ENCODE results near the gene FAM228A. TPM values are rescaled to one million over a fixed set of nuclear protein-coding genes. Genes with fewer than 3 reads are reported as not detected.
"Not testable (repeated sequence)": the region's sequence is repeated elsewhere in the genome, so short reads cannot be mapped to it uniquely, and the experiment has no call there.

FAM228A gene
- total RNA-seq, 1 donor from 2014 or later: 0.32 TPM

DNA sequence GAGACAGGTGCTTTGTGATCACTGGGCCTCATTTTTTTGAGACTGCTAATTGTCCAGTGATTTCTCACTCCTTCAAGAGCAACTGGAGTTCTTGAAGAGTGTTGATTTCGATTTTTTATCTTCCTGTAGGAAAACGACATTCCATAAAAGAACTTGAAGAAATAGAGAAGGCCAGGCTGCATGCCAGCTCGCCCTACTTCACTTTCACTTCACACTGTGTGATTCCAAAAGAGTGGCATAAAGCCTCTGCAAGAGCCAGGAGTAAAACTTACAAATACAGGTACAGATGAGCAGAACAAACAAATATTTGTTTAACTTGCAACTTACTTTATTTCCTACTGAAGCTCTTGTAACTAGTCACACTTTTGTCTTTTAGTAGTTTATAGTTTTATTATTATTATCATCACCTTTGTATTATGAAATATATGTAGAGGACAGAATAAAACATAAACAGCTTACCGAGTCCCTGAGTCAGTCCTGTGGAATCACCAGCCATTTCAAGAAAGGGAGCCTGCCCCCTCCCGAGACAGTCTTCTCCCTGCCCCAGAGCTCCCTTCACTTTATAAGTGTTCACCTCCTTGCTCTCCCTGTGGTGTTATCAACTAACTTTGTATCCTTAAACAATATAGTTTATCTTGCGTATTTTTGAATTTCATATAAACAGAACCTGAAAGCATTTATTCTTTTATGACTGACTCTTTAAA lies 8.7 kb downstream of the FAM228A start:
- H3K4me1 Mint-ChIP-seq (ENCODE audit: unreplicated experiment): no peaks in the 10 kb centered on the region
- peaks cover 10% of the 10 kb centered on the region for H3K9me3 Mint-ChIP-seq (ENCODE audit: unreplicated experiment)
- H3K27me3 Mint-ChIP-seq (ENCODE audit: unreplicated experiment): no peaks in the 10 kb centered on the region
- peaks cover 6% of the 10 kb centered on the region for H3K36me3 Mint-ChIP-seq (ENCODE audit: unreplicated experiment)
- TF ChIP-seq, protein P1, sequence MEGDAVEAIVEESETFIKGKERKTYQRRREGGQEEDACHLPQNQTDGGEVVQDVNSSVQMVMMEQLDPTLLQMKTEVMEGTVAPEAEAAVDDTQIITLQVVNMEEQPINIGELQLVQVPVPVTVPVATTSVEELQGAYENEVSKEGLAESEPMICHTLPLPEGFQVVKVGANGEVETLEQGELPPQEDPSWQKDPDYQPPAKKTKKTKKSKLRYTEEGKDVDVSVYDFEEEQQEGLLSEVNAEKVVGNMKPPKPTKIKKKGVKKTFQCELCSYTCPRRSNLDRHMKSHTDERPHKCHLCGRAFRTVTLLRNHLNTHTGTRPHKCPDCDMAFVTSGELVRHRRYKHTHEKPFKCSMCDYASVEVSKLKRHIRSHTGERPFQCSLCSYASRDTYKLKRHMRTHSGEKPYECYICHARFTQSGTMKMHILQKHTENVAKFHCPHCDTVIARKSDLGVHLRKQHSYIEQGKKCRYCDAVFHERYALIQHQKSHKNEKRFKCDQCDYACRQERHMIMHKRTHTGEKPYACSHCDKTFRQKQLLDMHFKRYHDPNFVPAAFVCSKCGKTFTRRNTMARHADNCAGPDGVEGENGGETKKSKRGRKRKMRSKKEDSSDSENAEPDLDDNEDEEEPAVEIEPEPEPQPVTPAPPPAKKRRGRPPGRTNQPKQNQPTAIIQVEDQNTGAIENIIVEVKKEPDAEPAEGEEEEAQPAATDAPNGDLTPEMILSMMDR (IDR thresholded peaks at IDR 0.05): no peak
- no peak overlapping the region for H3K4me3 Mint-ChIP-seq (ENCODE audit: unreplicated experiment)
- no peak overlapping the region for H3K27ac Mint-ChIP-seq (ENCODE audit: unreplicated experiment)
- DNase-seq (ENCODE audit: extremely low spot score, unreplicated experiment): no peak

DNA sequence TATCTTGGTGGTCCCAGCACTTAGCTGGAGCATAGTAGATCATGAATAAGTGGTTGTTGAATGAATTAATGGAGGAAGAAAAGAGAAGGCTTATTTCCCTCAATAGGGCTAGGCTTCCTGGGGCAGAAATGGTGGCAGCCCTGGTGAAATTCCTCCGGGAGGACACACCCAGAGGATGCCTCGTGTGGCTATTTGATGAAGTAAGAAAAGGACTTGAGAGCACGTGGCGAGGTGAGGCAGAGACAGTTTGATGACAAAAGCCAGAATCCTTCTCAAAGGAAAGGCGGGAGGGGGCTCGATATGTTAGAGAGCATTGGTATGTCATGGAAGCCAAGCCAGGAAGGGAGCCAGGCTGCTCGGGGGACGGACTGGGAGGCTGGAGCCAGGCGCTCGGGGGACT lies 14.7 kb downstream of the FAM228A start:
- Mint-ChIP-seq H3K4me3 (ENCODE audit: unreplicated experiment) (no peak overlapping the region), H3K36me3 (ENCODE audit: unreplicated experiment) (peaks cover 7% of the 10 kb centered on the region), H3K27me3 (ENCODE audit: unreplicated experiment) (peaks cover 4% of the 10 kb centered on the region), H3K4me1 (ENCODE audit: unreplicated experiment) (no peaks in the 10 kb centered on the region), H3K9me3 (ENCODE audit: unreplicated experiment) (peaks cover 10% of the 10 kb centered on the region), H3K27ac (ENCODE audit: unreplicated experiment) (no peak overlapping the region)
- no peak for DNase-seq (ENCODE audit: extremely low spot score, unreplicated experiment)
- TF ChIP-seq, protein P1 (IDR thresholded peaks at IDR 0.05): no peak

DNA sequence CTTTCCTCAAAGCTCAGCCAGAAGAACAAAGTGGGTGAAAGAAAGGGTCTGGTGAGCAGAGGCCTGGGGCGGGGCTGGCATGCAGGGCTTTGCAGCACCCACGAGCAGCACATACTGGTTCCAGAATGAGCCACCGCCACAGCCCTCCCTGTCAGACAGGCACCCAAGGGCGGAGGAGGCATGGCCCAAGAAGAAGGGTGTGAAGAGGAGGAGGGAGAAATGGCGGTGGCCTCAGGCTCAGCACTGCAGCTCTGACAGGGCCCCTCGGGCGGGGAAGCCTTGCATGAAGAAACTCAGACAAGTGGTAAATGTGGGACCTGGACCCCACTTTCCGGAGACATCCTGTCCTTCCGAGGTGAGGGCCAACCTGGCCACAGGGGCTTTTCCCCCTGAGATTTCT lies 15.7 kb downstream of the FAM228A start:
- no peak overlapping the region for H3K27ac Mint-ChIP-seq (ENCODE audit: unreplicated experiment)
- peaks cover 4% of the 10 kb centered on the region for H3K27me3 Mint-ChIP-seq (ENCODE audit: unreplicated experiment)
- no peak overlapping the region for H3K4me3 Mint-ChIP-seq (ENCODE audit: unreplicated experiment)
- peaks cover 7% of the 10 kb centered on the region for H3K36me3 Mint-ChIP-seq (ENCODE audit: unreplicated experiment)
- TF ChIP-seq, protein P1 (IDR thresholded peaks at IDR 0.05): no peak
- peaks cover 10% of the 10 kb centered on the region for H3K9me3 Mint-ChIP-seq (ENCODE audit: unreplicated experiment)
- no peak for DNase-seq (ENCODE audit: extremely low spot score, unreplicated experiment)
- no peaks in the 10 kb centered on the region for H3K4me1 Mint-ChIP-seq (ENCODE audit: unreplicated experiment)

GRCh38 chr2:24191156-24191555 lies 16.3 kb downstream of the FAM228A start:
- no peaks in the 10 kb centered on the region for H3K4me1 Mint-ChIP-seq (ENCODE audit: unreplicated experiment)
- H3K36me3 Mint-ChIP-seq (ENCODE audit: unreplicated experiment): peaks cover 7% of the 10 kb centered on the region
- TF ChIP-seq, protein P1 (IDR thresholded peaks at IDR 0.05): no peak
- DNase-seq (ENCODE audit: extremely low spot score, unreplicated experiment): no peak
- no peak overlapping the region for H3K4me3 Mint-ChIP-seq (ENCODE audit: unreplicated experiment)
- no peak overlapping the region for H3K27ac Mint-ChIP-seq (ENCODE audit: unreplicated experiment)
- H3K27me3 Mint-ChIP-seq (ENCODE audit: unreplicated experiment): peaks cover 4% of the 10 kb centered on the region
- H3K9me3 Mint-ChIP-seq (ENCODE audit: unreplicated experiment): peaks cover 10% of the 10 kb centered on the region

GRCh38 chr2:24191848-24192247 lies 17.0 kb downstream of the FAM228A start:
- H3K9me3 Mint-ChIP-seq (ENCODE audit: unreplicated experiment): peaks cover 16% of the 10 kb centered on the region
- no peaks in the 10 kb centered on the region for H3K4me1 Mint-ChIP-seq (ENCODE audit: unreplicated experiment)
- H3K27ac Mint-ChIP-seq (ENCODE audit: unreplicated experiment): no peak overlapping the region
- no peak for DNase-seq (ENCODE audit: extremely low spot score, unreplicated experiment)
- no peak overlapping the region for H3K4me3 Mint-ChIP-seq (ENCODE audit: unreplicated experiment)
- H3K27me3 Mint-ChIP-seq (ENCODE audit: unreplicated experiment): peaks cover 4% of the 10 kb centered on the region
- TF ChIP-seq, protein P1 (IDR thresholded peaks at IDR 0.05): no peak
- H3K36me3 Mint-ChIP-seq (ENCODE audit: unreplicated experiment): peaks cover 7% of the 10 kb centered on the region

- not testable (repeated sequence) for H3K27me3 Mint-ChIP-seq (ENCODE audit: unreplicated experiment); H3K27ac Mint-ChIP-seq (ENCODE audit: unreplicated experiment); H3K4me1 Mint-ChIP-seq (ENCODE audit: unreplicated experiment); H3K9me3 Mint-ChIP-seq (ENCODE audit: unreplicated experiment); H3K4me3 Mint-ChIP-seq (ENCODE audit: unreplicated experiment); DNase-seq (ENCODE audit: extremely low spot score, unreplicated experiment)
- peaks cover 20% of the 10 kb centered on the region for H3K36me3 Mint-ChIP-seq (ENCODE audit: unreplicated experiment)
Measured at GRCh38 chr2:24197213-24197612, 22.4 kb downstream of the FAM228A start.

All from osteocyte (in vitro differentiated cells).